ENCODE measurements around the gene NT5E. TPM values are rescaled to one million over a fixed set of nuclear protein-coding genes. Genes with fewer than 3 reads are reported as not detected.

The NT5E gene
- total RNA-seq, 4 donors from 2014 or later: 0.68 to 6.7 (median 3.2) TPM

GRCh38 chr6:85421181-85421580 is 28.7 kb upstream of the NT5E start:
- H3K4me3 ChIP-seq: no peak overlapping the region

GRCh38 chr6:85421972-85422371 is 27.9 kb upstream of the NT5E start:
- H3K27ac ChIP-seq: no peak overlapping the region
- no peak for TF ChIP-seq POLR2A (IDR thresholded peaks at IDR 0.05)
- TF ChIP-seq, protein P1, sequence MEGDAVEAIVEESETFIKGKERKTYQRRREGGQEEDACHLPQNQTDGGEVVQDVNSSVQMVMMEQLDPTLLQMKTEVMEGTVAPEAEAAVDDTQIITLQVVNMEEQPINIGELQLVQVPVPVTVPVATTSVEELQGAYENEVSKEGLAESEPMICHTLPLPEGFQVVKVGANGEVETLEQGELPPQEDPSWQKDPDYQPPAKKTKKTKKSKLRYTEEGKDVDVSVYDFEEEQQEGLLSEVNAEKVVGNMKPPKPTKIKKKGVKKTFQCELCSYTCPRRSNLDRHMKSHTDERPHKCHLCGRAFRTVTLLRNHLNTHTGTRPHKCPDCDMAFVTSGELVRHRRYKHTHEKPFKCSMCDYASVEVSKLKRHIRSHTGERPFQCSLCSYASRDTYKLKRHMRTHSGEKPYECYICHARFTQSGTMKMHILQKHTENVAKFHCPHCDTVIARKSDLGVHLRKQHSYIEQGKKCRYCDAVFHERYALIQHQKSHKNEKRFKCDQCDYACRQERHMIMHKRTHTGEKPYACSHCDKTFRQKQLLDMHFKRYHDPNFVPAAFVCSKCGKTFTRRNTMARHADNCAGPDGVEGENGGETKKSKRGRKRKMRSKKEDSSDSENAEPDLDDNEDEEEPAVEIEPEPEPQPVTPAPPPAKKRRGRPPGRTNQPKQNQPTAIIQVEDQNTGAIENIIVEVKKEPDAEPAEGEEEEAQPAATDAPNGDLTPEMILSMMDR (IDR thresholded peaks at IDR 0.05): no peak
- WGBS, 2 donors: 73 to 81% methylated on average over 2 of the region's 2 CpGs

More at GRCh38 chr6:85421181-85421580, 28.7 kb upstream of the NT5E start:
- no peak for DNase-seq
- peaks cover 0 to 3% (median under 1%) of the 10 kb centered on the region in 3 donors for H3K9me3 ChIP-seq
- TF ChIP-seq, protein P1 (IDR thresholded peaks at IDR 0.05): no peak
- no peak for TF ChIP-seq POLR2A (IDR thresholded peaks at IDR 0.05)
- no peaks in the 10 kb centered on the region for H3K36me3 ChIP-seq
- intact Hi-C loops (cut with DNase I): no loop called here
- 80 to 82% methylated on average over 2 of the region's 2 CpGs for WGBS, 2 donors
- no peak overlapping the region for H3K27ac ChIP-seq
- H3K27me3 ChIP-seq: no peaks in the 10 kb centered on the region
- no peaks in the 10 kb centered on the region for H3K4me1 ChIP-seq

DNA sequence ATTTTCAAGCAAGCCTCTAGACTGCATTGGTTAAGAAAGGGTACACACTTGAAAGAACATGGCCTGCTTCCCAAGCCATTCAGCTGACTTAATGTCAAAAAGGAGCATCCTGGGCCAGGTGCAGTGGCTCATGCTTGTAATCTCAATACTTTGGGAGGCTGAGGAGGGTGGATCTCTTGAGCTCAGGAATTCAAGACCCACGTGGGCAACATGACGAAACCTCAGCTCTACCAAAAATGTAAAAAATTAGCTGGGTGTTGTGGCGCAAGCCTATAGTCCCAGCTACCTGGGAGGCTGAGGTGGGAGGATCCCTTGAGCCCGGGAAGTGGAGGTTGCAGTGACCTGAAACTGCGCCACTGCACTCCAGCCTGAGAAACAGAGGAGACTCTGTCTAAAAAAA is 26.9 kb upstream of the NT5E start:
- DNase-seq: no peak
- H3K27ac ChIP-seq: no peak overlapping the region
- no peaks in the 10 kb centered on the region for H3K36me3 ChIP-seq
- intact Hi-C loops (cut with DNase I): no loop called here
- WGBS, 2 donors: 40 to 57% methylated on average over 1 to 2 of the region's 5 CpGs
- peaks cover 0 to 10% (median 5%) of the 10 kb centered on the region in 3 donors for H3K9me3 ChIP-seq
- TF ChIP-seq, protein P1 (IDR thresholded peaks at IDR 0.05): no peak
- H3K27me3 ChIP-seq: no peaks in the 10 kb centered on the region
- H3K4me3 ChIP-seq: no peak overlapping the region
- H3K4me1 ChIP-seq: no peaks in the 10 kb centered on the region

More at GRCh38 chr6:85421972-85422371, 27.9 kb upstream of the NT5E start:
- peaks cover 0 to 10% (median 5%) of the 10 kb centered on the region in 3 donors for H3K9me3 ChIP-seq
- no peaks in the 10 kb centered on the region for H3K27me3 ChIP-seq
- H3K4me3 ChIP-seq: no peak overlapping the region
- no peaks in the 10 kb centered on the region for H3K36me3 ChIP-seq
- DNase-seq: no peak
- no peaks in the 10 kb centered on the region for H3K4me1 ChIP-seq
- intact Hi-C loops (cut with DNase I): no loop called here

DNA sequence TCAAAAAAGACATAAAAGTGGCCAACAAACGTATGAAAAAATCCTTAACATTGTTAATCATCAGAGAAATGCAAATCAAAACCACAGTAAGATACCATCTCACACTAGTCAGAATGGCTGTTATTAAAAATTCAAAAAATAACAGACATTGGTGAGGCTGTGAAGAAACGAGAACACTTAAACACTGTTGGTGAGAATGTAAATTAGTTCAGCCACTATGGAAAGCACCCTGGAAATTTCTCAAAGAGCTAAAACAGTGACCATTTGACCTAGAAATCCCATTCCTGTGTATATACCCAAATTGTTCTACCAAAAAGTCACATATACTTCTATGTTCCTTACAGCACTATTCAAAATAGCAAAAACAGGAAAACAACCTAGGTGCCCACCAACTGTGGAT is 24.9 kb upstream of the NT5E start:
- H3K9me3 ChIP-seq: peaks cover 0 to 10% (median 5%) of the 10 kb centered on the region in 3 donors
- intact Hi-C loops (cut with DNase I): no loop called here
- TF ChIP-seq, protein P1 (IDR thresholded peaks at IDR 0.05): no peak
- no peak for DNase-seq
- H3K4me3 ChIP-seq: no peak overlapping the region
- no peaks in the 10 kb centered on the region for H3K36me3 ChIP-seq
- H3K27ac ChIP-seq: no peak overlapping the region
- H3K27me3 ChIP-seq: no peaks in the 10 kb centered on the region
- H3K4me1 ChIP-seq: no peaks in the 10 kb centered on the region
- WGBS, 2 donors: 76 to 82% methylated on average over 2 of the region's 2 CpGs

GRCh38 chr6:85425997-85426396 is 23.9 kb upstream of the NT5E start:
- 96% methylated on average over 4 of the region's 4 CpGs for WGBS, 2 donors
- H3K4me1 ChIP-seq: no peaks in the 10 kb centered on the region
- H3K36me3 ChIP-seq: no peaks in the 10 kb centered on the region
- DNase-seq: no peak
- TF ChIP-seq, protein P1 (IDR thresholded peaks at IDR 0.05): no peak
- no peak for TF ChIP-seq POLR2A (IDR thresholded peaks at IDR 0.05)
- H3K27ac ChIP-seq: no peak overlapping the region
- no peak overlapping the region for H3K4me3 ChIP-seq
- intact Hi-C loops (cut with DNase I): no loop called here
- peaks cover 0 to 10% (median 5%) of the 10 kb centered on the region in 3 donors for H3K9me3 ChIP-seq
- H3K27me3 ChIP-seq: no peaks in the 10 kb centered on the region

Data from esophagus squamous epithelium (tissue), 5 donors.